ENCODE measurements around the gene PDCD2L.

DNA sequence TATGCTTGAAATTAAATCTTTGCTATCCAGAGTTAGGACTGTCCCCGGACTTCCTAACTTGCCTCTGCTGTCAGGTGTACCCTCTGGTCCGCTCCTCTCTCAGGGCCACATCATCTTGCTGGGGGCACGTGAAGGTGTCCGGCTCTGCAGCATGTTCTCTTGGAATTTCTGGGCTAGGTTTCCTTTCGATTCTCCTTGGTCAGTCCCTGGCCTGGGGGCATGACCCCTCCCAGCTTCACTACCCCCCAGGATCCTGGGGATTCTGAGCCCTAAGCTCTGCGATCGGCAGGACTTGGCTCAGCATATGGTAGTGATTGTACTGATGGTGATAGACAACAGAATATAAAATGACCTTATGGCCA lies 44.3 kb upstream of the PDCD2L start:
- TF ChIP-seq, protein P1, sequence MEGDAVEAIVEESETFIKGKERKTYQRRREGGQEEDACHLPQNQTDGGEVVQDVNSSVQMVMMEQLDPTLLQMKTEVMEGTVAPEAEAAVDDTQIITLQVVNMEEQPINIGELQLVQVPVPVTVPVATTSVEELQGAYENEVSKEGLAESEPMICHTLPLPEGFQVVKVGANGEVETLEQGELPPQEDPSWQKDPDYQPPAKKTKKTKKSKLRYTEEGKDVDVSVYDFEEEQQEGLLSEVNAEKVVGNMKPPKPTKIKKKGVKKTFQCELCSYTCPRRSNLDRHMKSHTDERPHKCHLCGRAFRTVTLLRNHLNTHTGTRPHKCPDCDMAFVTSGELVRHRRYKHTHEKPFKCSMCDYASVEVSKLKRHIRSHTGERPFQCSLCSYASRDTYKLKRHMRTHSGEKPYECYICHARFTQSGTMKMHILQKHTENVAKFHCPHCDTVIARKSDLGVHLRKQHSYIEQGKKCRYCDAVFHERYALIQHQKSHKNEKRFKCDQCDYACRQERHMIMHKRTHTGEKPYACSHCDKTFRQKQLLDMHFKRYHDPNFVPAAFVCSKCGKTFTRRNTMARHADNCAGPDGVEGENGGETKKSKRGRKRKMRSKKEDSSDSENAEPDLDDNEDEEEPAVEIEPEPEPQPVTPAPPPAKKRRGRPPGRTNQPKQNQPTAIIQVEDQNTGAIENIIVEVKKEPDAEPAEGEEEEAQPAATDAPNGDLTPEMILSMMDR (conservative IDR thresholded peaks at IDR 0.05; ENCODE audit: low read depth, low read length), result no peak
- TF ChIP-seq EZH2 (IDR thresholded peaks at IDR 0.05; ENCODE audit: borderline replicate concordance, low read depth, low read length, poor library complexity, severe bottlenecking), result no peak
